BJ (cell line): ENCODE results near the gene ZSWIM3. TPM values are rescaled to one million over a fixed set of nuclear protein-coding genes. Genes with fewer than 3 reads are reported as not detected.

Experiments
- CTCF ChIA-PET: fragments of 350-600 bp; formaldehyde crosslinking; extraction: SDS; loops from one replicate; lab custom pipeline; 2021; ENCODE audit warnings: antibody characterized with exemption, inconsistent platforms; lab: Yijun Ruan, JAX
- POLR2A ChIA-PET: fragments of 300-600 bp; sonication (Branson Sonifier 250); formaldehyde crosslinking; extraction: SDS; loops from one replicate; lab custom pipeline; 2021; ENCODE audit warnings: antibody characterized with exemption; lab: Charles Lee
- DNase-seq: peaks from one replicate; pipeline ENCODE4 v3.0.0-alpha.2; 2011; ENCODE audit warnings: low read depth
- H3K27me3 ChIP-seq: 2 replicates; pipeline ENCODE4 v1.6.0; 2011; ENCODE audit warnings: low read length; ENCODE audit not compliant: control insufficient read depth, insufficient read depth
- H3K36me3 ChIP-seq: 2 replicates; pipeline ENCODE4 v1.5.1; 2011; ENCODE audit warnings: low read length; ENCODE audit not compliant: control insufficient read depth, insufficient read depth
- H3K4me3 ChIP-seq: 2 replicates; pipeline ENCODE4 v1.5.1; 2011; ENCODE audit warnings: low read depth, mild to moderate bottlenecking, control low read depth, low read length
- polyA plus RNA-seq: library from polyadenylated mRNA; depleted of rRNA; stranded (reverse); fragments of >200 nt; gene quantifications from 2 replicates; pipeline ENCODE4 v1.2.3, GENCODE V29; 2011
- TF ChIP-seq, protein P1 (sequence below): IDR thresholded peaks from 2 replicates; pipeline ENCODE4 v1.5.1; 2011; ENCODE audit warnings: low read depth, mild to moderate bottlenecking, control low read depth, inconsistent platforms, low read length, moderate library complexity; ENCODE audit not compliant: insufficient read depth

Gene ZSWIM3
- polyA plus RNA-seq, 1 experiment, result 4.5 TPM

DNA sequence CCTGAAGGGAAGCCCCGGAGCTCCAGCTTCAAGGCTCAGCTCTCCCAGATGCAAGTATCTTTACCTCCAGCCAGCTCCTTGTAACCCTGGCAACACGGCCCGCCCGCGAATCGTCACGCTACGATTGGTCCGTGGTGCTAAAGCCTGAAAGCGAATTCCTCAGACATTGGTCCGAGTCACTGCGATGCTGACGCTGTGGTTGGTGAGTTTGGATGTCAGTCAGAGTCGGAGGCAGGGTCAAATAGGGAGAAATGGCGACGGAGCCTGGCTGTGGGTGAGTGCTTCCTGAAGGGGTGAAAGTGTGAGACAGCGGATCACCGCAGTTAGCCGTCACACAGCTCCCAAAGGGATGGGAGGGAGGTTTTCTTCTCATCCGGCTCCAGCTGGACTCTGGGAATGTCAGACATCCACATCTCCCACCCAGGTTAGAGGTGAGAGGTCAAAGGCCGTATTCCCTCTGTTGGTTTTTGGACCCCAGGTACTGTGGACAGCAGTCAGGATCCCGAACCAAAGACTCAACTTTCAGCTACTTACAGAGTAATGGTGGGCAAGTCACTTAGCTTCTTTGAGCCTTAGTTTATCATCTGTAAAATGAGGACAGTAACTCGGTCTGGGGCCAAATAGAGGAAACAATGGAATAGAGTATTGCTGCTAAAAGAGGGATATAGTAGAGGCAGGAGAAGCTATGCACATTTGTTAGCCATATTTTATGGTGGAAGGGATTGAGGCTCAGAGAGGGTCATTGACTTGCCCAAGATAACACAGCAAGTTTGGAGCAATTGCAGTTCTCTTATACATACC, 23.8 kb downstream of the ZSWIM3 start, which contains the start of gene ZSWIM1:
TSS of gene ZSWIM1 (plus strand) at position 240 of the 801 bp plus-strand sequence. CDS start 1,366 bp downstream, outside the sequence.
- peak; percentile 97 for DNase-seq
- TF ChIP-seq, protein P1, sequence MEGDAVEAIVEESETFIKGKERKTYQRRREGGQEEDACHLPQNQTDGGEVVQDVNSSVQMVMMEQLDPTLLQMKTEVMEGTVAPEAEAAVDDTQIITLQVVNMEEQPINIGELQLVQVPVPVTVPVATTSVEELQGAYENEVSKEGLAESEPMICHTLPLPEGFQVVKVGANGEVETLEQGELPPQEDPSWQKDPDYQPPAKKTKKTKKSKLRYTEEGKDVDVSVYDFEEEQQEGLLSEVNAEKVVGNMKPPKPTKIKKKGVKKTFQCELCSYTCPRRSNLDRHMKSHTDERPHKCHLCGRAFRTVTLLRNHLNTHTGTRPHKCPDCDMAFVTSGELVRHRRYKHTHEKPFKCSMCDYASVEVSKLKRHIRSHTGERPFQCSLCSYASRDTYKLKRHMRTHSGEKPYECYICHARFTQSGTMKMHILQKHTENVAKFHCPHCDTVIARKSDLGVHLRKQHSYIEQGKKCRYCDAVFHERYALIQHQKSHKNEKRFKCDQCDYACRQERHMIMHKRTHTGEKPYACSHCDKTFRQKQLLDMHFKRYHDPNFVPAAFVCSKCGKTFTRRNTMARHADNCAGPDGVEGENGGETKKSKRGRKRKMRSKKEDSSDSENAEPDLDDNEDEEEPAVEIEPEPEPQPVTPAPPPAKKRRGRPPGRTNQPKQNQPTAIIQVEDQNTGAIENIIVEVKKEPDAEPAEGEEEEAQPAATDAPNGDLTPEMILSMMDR, result no peak
- CTCF ChIA-PET, result interaction anchor here (0.6 to 2.1 kb wide), 5 partner anchors 9 to 478 kb away, joined by 3 to 13 read pairs (median 3); partner anchors contain the start of genes CTSA and NEURL2
- peaks cover 15% of the 10 kb centered on the region for H3K36me3 ChIP-seq
- no peaks in the 10 kb centered on the region for H3K27me3 ChIP-seq
- POLR2A ChIA-PET, result interaction anchor here (0.6 kb wide), 1 partner anchor 61 kb away, joined by 10 read pairs; no protein-coding TSS in a partner anchor
- peak within 1 kb of the TSS; percentile 68 for H3K4me3 ChIP-seq

DNA sequence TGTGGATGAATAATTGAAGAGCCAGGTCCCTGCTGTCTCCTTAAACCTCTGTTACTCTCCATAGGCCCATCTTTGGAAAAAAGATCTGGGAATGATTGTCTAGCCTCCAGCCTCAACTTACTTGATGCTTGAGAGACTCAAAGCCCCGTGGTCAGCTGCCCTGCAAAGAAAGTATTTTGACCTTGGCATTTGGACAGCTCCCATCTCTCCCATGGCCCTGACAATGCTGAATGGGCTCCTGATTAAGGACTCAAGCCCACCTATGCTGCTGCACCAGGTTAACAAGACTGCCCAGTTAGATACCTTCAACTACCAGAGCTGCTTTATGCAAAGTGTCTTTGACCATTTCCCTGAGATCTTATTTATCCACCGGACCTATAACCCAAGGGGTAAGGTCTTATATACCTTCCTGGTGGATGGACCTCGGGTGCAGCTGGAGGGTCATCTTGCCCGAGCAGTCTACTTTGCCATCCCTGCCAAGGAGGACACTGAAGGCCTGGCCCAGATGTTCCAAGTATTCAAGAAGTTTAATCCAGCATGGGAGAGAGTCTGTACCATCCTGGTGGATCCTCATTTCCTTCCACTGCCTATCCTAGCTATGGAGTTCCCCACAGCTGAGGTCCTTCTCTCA, 25.2 kb downstream of the ZSWIM3 start:
- H3K36me3 ChIP-seq, result peaks cover 14% of the 10 kb centered on the region
- H3K4me3 ChIP-seq, result no peak overlapping the region
- DNase-seq, result no peak
- no peaks in the 10 kb centered on the region for H3K27me3 ChIP-seq
- ChIA-PET POLR2A (no interaction called here), CTCF (interaction anchor here (0.6 to 2.1 kb wide), 6 partner anchors 8 to 959 kb away, joined by 3 to 13 read pairs (median 3); partner anchors contain the start of genes CTSA and NEURL2)
- TF ChIP-seq, protein P1, result no peak

DNA sequence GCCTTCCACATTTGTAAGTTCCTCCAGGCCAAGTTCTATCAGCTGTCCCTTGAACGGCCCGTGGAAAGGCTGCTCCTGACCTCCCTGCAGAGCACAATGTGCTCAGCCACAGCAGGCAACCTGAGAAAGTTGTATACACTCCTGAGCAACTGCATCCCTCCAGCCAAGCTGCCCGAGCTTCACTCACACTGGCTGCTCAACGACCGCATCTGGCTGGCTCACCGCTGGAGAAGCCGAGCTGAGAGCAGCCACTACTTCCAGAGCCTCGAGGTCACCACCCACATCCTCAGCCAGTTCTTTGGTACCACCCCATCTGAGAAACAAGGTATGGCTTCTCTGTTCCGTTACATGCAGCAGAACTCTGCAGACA, 25.7 kb downstream of the ZSWIM3 start:
- Histone ChIP-seq H3K36me3 (peaks cover 14% of the 10 kb centered on the region), H3K4me3 (no peak overlapping the region), H3K27me3 (no peaks in the 10 kb centered on the region)
- DNase-seq, result no peak
- CTCF ChIA-PET, result interaction anchor here (0.6 to 1.4 kb wide), 4 partner anchors 13 to 960 kb away, joined by 3 to 4 read pairs (median 3); no protein-coding TSS in a partner anchor
- POLR2A ChIA-PET, result no interaction called here
- TF ChIP-seq, protein P1, result no peak

DNA sequence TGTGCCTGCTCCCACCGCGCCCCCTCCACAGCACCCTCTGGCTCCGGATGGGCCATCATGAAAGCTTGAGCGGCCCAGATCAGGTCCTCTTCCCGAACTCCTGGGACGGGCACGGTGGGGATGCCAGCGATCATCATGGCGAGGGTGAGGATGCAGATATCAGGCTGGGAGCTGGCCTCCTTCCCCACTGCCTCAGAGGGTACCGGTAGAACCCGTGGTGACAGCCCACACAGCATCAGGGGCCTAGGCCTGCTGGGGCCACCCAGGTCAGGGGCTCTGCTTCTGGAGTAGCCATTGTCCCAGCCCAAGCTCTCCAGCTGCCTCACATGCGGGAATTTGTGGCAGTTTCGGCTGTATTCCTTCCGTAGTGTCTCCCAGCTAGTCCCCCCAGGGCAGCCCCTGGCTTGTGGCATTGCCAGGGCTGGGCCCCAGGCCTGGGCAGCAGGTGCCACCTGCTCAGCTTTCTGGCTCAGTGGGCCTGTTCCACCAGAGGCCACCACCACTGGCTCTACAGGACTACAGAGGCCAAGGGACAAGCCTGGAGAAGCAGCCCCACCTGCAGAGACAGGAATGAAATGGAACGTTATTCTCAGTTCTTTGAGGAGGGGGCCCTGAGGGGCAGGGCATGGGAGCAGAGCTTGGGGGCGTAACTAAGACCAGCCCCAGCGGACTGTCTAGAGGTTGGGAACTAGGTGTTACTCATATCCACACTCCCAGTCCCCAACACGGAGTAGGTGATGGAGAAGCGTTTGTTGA, 29.4 kb downstream of the ZSWIM3 start:
- DNase-seq, result no peak
- ChIA-PET CTCF (interaction anchor here (0.7 to 1.0 kb wide), 2 partner anchors 70 to 88 kb away, joined by 3 to 4 read pairs; no protein-coding TSS in a partner anchor), POLR2A (no interaction called here)

More for the DNA sequence above, 29.4 kb downstream of the ZSWIM3 start:
- TF ChIP-seq, protein P1, result no peak
- H3K36me3 ChIP-seq, result peaks cover 14% of the 10 kb centered on the region
- H3K27me3 ChIP-seq, result no peaks in the 10 kb centered on the region
- H3K4me3 ChIP-seq, result no peak overlapping the region
